ENCODE data around the gene RFLNA.

Gene RFLNA

GRCh38 chr12:124338876-124339603 lies 44.1 kb downstream of the RFLNA start:
- no peak for DNase-seq

GRCh38 chr12:124340080-124340900 lies 45.4 kb downstream of the RFLNA start:
- no peak for DNase-seq

- DNase-seq = no peak
These were observed 46.8 kb downstream of the RFLNA start for GRCh38 chr12:124341645-124342069.

GRCh38 chr12:124344022-124344421 lies 49.1 kb downstream of the RFLNA start:
- DNase-seq = no peak

GRCh38 chr12:124344526-124344925 lies 49.6 kb downstream of the RFLNA start:
- no peak for DNase-seq

GRCh38 chr12:124345795-124346194 lies 50.9 kb downstream of the RFLNA start:
- DNase-seq = no peak

GRCh38 chr12:124346425-124347168 lies 51.7 kb downstream of the RFLNA start:
- DNase-seq = no peak

- DNase-seq = no peak
These were observed 52.4 kb downstream of the RFLNA start for GRCh38 chr12:124347335-124347734.

GRCh38 chr12:124347805-124348658 lies 53.1 kb downstream of the RFLNA start:
- DNase-seq = no peak

GRCh38 chr12:124348659-124349380 lies 53.9 kb downstream of the RFLNA start:
- no peak for DNase-seq

GRCh38 chr12:124350491-124350890 lies 55.6 kb downstream of the RFLNA start:
- DNase-seq = no peak

GRCh38 chr12:124351422-124351821 lies 56.5 kb downstream of the RFLNA start:
- no peak for DNase-seq

- no peak for DNase-seq
These were observed 57.4 kb downstream of the RFLNA start for GRCh38 chr12:124352257-124352656.

GRCh38 chr12:124352839-124353238 lies 57.9 kb downstream of the RFLNA start:
- no peak for DNase-seq

- DNase-seq = no peak
These were observed 59.5 kb downstream of the RFLNA start for GRCh38 chr12:124354400-124354799.

GRCh38 chr12:124356221-124356620 lies 61.3 kb downstream of the RFLNA start:
- DNase-seq = no peak

- DNase-seq = no peak
These were observed 62.7 kb downstream of the RFLNA start for GRCh38 chr12:124357616-124358015.

GRCh38 chr12:124358572-124358971 lies 63.7 kb downstream of the RFLNA start:
- no peak for DNase-seq

GRCh38 chr12:124359671-124360581 lies 65.0 kb downstream of the RFLNA start:
- no peak for DNase-seq

- no peak for DNase-seq
These were observed 66.4 kb downstream of the RFLNA start for GRCh38 chr12:124361074-124361970.

Measured in fibroblast of skin of right quadriceps (primary cell).